ENCODE results near the gene CALML3. TPM values are rescaled to one million over a fixed set of nuclear protein-coding genes. Genes with fewer than 3 reads are reported as not detected.

Gene CALML3
- total RNA-seq, 3 donors from 2014 or later (not counting 1 experiment from before 2014, with no cell fraction given), result not detected

DNA sequence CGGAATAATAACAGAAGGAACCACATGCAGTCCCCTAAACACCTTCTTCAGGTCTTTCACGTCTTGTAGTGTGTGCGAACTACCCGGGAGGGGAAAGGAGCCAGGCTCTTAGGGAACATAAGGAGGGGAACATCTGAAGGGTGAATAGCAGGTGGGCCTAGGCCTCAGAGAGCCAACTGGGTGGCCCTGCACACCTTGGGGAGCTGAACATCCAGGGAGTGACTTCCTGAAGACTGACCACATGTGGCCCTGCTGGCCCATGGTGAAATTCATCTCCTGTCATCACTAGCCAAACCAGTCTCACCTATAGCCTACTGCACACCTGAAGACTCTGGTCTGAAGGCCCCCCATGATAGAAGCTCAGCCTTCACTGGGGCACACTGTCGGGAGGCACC is 5.6 kb downstream of the CALML3 start:
- Mint-ChIP-seq H3K9me3 (no peaks in the 10 kb centered on the region), H3K27me3 (ENCODE audit: low read depth in 2 of 2) (no peaks in the 10 kb centered on the region), H3K27ac (no peak overlapping the region), H3K36me3 (no peaks in the 10 kb centered on the region), H3K4me3 (no peak overlapping the region), H3K4me1 (no peaks in the 10 kb centered on the region)
- TF ChIP-seq, protein P1, sequence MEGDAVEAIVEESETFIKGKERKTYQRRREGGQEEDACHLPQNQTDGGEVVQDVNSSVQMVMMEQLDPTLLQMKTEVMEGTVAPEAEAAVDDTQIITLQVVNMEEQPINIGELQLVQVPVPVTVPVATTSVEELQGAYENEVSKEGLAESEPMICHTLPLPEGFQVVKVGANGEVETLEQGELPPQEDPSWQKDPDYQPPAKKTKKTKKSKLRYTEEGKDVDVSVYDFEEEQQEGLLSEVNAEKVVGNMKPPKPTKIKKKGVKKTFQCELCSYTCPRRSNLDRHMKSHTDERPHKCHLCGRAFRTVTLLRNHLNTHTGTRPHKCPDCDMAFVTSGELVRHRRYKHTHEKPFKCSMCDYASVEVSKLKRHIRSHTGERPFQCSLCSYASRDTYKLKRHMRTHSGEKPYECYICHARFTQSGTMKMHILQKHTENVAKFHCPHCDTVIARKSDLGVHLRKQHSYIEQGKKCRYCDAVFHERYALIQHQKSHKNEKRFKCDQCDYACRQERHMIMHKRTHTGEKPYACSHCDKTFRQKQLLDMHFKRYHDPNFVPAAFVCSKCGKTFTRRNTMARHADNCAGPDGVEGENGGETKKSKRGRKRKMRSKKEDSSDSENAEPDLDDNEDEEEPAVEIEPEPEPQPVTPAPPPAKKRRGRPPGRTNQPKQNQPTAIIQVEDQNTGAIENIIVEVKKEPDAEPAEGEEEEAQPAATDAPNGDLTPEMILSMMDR (IDR thresholded peaks at IDR 0.05), result no peak
- Histone ChIP-seq H3K36me3 (ENCODE audit: control insufficient read depth, insufficient read depth, low read length) (no peaks in the 10 kb centered on the region), H3K27me3 (ENCODE audit: control insufficient read depth, insufficient read depth, low read length) (no peaks in the 10 kb centered on the region), H3K4me1 (ENCODE audit: control insufficient read depth, insufficient read depth, low read length) (no peaks in the 10 kb centered on the region), H3K9me3 (ENCODE audit: control insufficient read depth, insufficient read depth, low read length) (no peaks in the 10 kb centered on the region), H3K4me3 (ENCODE audit: low read length) (no peak overlapping the region), H3K27ac (ENCODE audit: low read length) (no peak overlapping the region)
- 86% methylated on average over 4 of the region's 5 CpGs for WGBS (ENCODE audit: insufficient coverage)
- intact Hi-C loops (cut with micrococcal nuclease), result no loop called here
- no peak for ATAC-seq
- DNase-seq, result no peak

DNA sequence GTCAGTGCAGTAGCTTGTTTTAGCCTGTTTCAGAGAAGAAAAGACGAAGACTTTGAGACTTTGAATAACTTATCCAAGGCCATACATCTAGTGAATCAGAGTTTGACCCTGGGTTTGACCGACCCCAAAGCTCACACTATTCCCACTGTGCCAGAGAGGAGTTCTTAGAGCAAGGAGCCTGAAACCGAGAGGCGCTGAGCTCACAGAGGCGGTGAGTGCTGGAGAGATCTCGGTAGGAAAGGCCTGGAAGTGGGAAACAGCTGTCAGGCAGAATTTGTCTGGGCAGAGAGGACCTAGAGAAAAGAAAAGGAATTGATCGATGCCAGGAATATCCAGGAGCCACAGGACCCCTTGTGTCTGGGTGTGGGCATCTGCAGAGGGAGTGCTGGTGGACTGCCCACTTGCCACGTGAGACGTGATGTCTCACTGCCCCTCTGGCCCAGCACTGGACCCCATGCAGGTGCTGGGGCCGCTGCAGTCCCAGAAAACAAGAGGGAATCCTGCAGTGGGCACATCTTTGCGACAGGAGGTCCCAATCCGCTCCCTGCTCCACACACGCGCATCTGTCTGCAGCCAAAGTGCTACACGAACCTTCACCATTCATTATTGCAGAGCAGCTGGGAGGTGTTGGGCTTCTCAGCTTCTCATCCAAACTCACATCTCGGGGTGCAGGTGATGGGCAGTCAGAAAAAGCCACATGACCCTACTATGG is 6.2 kb downstream of the CALML3 start:
- Mint-ChIP-seq H3K4me3 (no peak overlapping the region), H3K9me3 (no peaks in the 10 kb centered on the region), H3K4me1 (no peaks in the 10 kb centered on the region), H3K27ac (no peak overlapping the region), H3K36me3 (no peaks in the 10 kb centered on the region), H3K27me3 (ENCODE audit: low read depth in 2 of 2) (no peaks in the 10 kb centered on the region)
- Histone ChIP-seq H3K27ac (ENCODE audit: low read length) (no peak overlapping the region), H3K36me3 (ENCODE audit: control insufficient read depth, insufficient read depth, low read length) (no peaks in the 10 kb centered on the region), H3K27me3 (ENCODE audit: control insufficient read depth, insufficient read depth, low read length) (no peaks in the 10 kb centered on the region), H3K9me3 (ENCODE audit: control insufficient read depth, insufficient read depth, low read length) (no peaks in the 10 kb centered on the region), H3K4me3 (ENCODE audit: low read length) (no peak overlapping the region), H3K4me1 (ENCODE audit: control insufficient read depth, insufficient read depth, low read length) (no peaks in the 10 kb centered on the region)
- WGBS (ENCODE audit: insufficient coverage), result 92% methylated on average over 16 of the region's 16 CpGs
- ATAC-seq (no peak), DNase-seq (no peak)
- intact Hi-C loops (cut with micrococcal nuclease), result no loop called here
- TF ChIP-seq, protein P1 (IDR thresholded peaks at IDR 0.05), result no peak

DNA sequence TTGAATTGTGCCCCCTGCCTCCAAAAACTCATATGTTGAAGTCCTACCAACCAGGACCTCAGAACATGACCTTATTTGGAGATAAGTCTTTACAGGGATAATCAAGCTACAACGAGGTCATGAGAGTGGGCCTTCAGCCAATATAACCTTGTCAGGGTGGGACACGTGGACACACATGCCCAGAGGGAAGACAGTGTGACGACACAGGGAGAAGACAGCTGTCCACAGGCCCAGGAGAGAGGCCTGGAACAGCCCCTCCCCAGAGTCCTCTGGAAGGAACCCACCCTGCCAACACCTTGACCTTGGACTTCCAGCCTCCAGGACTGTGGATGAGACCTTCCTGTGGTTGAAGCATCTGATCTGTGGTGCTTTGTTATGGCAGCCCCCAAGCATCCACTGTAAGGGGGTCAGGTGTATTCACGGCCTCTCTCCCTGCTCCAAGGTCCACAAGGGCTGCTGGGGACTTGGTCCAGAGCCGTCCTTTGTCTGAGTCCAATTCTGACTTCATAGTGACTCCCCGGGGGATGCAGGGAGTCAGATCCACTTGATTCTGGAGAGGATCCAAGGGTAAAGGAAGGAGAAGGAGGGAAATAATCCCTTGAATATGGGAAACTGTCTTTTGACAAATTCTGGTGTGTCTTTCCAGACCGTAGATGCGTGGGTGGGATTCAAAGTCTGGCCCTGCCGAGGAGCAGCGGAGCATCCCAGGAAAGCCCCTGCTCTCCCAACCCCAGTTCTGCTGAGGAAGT is 7.0 kb downstream of the CALML3 start:
- H3K9me3 Mint-ChIP-seq, result no peaks in the 10 kb centered on the region
- Histone ChIP-seq H3K27me3 (ENCODE audit: control insufficient read depth, insufficient read depth, low read length) (no peaks in the 10 kb centered on the region), H3K36me3 (ENCODE audit: control insufficient read depth, insufficient read depth, low read length) (no peaks in the 10 kb centered on the region), H3K27ac (ENCODE audit: low read length) (no peak overlapping the region), H3K4me3 (ENCODE audit: low read length) (no peak overlapping the region), H3K9me3 (ENCODE audit: control insufficient read depth, insufficient read depth, low read length) (no peaks in the 10 kb centered on the region), H3K4me1 (ENCODE audit: control insufficient read depth, insufficient read depth, low read length) (no peaks in the 10 kb centered on the region)
- no peak overlapping the region for H3K27ac Mint-ChIP-seq
- H3K36me3 Mint-ChIP-seq, result no peaks in the 10 kb centered on the region
- no peaks in the 10 kb centered on the region for H3K27me3 Mint-ChIP-seq (ENCODE audit: low read depth in 2 of 2)
- intact Hi-C loops (cut with micrococcal nuclease), result no loop called here
- no peaks in the 10 kb centered on the region for H3K4me1 Mint-ChIP-seq
- ATAC-seq (no peak), DNase-seq (no peak)
- WGBS (ENCODE audit: insufficient coverage), result 85% methylated on average over 10 of the region's 10 CpGs
- H3K4me3 Mint-ChIP-seq, result no peak overlapping the region
- TF ChIP-seq, protein P1 (IDR thresholded peaks at IDR 0.05), result no peak
